Testis (tissue), 2 donors: ENCODE results near the gene XYLT1.

ENCODE experiments used
- POLR2A ChIP-seq: fragments of 450-650 bp; IDR thresholded peaks from one replicate; pipeline ENCODE4 v1.6.1; 2017; ENCODE audit warnings: antibody characterized with exemption, mild to moderate bottlenecking, moderate library complexity
- TF ChIP-seq, protein P1 (sequence below), 3 experiments: fragments of 450-650 bp in 2 of 3; fragments of 200-600 bp in 1 of 3; sonication (generic) in 1 of 3; IDR thresholded peaks; one replicate each; pipeline ENCODE4 v1.5.1; 2016 to 2019; ENCODE audit warnings: antibody characterized with exemption in 3 of 3, mild to moderate bottlenecking in 2 of 3, moderate library complexity in 1 of 3

DNA sequence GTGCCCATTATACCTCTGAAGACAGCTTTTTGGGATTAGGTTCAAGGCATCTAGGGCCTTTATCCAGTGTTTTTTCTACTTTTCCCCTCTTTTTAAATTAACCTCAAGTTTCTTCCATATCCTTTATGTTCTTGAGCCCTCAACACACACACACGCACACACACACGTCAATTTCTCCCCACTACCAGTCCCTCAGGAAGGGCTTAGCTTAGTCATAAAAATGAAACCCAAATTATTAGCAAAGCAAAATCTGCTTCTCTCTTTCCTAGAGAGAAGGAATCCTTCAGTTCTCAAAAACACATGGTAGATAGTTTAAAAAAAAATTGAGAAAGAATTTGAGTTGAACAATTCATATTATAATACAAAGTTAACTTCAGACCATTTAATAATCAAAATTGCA is 401.1 kb downstream of the XYLT1 start:
- TF ChIP-seq, protein P1, sequence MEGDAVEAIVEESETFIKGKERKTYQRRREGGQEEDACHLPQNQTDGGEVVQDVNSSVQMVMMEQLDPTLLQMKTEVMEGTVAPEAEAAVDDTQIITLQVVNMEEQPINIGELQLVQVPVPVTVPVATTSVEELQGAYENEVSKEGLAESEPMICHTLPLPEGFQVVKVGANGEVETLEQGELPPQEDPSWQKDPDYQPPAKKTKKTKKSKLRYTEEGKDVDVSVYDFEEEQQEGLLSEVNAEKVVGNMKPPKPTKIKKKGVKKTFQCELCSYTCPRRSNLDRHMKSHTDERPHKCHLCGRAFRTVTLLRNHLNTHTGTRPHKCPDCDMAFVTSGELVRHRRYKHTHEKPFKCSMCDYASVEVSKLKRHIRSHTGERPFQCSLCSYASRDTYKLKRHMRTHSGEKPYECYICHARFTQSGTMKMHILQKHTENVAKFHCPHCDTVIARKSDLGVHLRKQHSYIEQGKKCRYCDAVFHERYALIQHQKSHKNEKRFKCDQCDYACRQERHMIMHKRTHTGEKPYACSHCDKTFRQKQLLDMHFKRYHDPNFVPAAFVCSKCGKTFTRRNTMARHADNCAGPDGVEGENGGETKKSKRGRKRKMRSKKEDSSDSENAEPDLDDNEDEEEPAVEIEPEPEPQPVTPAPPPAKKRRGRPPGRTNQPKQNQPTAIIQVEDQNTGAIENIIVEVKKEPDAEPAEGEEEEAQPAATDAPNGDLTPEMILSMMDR (IDR thresholded peaks at IDR 0.05) = no peak
- no peak for TF ChIP-seq POLR2A
